GM21526 (cell line): Measurements from ENCODE around the gene RAX2.
"Not testable (repeated sequence)": the region's sequence is repeated elsewhere in the genome, so short reads cannot be mapped to it uniquely, and the experiment has no call there.

ENCODE experiments used
- ATAC-seq: cut with Tn5 transposase; IDR thresholded peaks from one replicate; pipeline ENCODE4 v1.9.1; 2021; ENCODE audit warnings: moderate library complexity; ENCODE audit not compliant: unreplicated experiment, low FRiP score

The RAX2 gene

GRCh38 chr19:3762130-3762473 is 9.9 kb downstream of the RAX2 start:
- ATAC-seq: no peak

DNA sequence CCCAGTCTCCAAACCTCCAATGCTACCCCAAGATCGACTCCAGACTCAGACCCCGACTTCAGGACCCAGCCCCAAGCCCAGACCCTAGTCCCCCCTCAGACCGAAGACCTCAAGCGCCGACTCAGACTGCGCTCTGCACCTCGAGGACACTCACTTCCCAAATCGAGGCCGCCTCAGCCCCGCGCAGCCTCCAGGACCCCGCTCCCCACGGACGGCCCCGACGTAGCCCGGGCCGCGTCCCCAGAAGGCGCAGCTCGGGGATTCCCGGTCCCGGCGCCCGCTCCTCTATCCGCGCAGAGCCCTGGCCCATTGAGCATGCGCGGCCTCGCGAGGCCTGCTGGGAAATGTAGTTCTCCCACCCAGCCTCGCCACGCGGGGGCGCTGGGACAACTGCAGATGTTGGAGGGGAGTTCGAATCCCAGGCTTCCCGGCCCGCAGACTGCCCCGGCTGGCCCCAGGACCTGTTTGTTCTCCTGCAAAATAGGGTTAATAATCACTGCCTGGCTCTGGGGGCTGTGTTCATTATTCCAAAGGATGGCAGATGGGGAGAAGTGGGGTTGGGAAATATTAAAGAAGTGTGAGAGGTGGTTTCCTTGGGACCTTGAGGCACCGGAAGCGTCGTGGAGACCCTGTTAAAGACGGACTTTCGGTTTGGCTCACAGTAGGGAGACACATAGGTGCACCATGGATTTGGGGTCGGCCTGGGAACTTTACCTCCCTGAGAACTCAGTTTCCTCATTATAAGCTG is 10.5 kb downstream of the RAX2 start, which contains the start of gene APBA3:
TSS of gene APBA3 (minus strand) at position 311 of the 748 bp plus-strand sequence. CDS start 1,428 bp downstream, outside the sequence.
- peak; percentile 44 for ATAC-seq

DNA sequence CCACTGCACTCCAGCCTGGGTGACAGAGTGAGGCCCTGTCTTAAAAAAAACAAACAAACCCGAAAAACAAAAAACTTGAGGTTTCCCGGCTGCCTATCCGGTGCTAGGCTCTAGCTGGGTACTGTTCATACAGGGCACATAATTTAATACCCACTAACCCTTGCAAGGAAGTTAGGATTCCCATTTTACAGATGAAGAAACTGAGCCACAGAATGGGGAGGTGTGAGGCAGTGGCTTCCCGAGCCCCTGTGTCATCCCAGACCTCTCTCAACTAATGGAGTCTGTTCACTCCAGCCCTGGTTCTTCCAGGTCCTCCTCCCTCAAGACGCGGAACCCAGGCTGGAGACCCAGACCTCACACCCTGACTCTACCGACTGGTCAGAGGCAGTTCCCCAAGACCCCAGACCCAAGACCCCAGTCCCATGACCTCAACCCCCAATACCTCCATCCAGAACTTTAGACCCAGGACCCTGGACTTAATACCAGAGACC is 11.1 kb downstream of the RAX2 start:
- ATAC-seq: no peak

GRCh38 chr19:3759482-3760254 is 12.4 kb downstream of the RAX2 start:
- ATAC-seq: no peak

DNA sequence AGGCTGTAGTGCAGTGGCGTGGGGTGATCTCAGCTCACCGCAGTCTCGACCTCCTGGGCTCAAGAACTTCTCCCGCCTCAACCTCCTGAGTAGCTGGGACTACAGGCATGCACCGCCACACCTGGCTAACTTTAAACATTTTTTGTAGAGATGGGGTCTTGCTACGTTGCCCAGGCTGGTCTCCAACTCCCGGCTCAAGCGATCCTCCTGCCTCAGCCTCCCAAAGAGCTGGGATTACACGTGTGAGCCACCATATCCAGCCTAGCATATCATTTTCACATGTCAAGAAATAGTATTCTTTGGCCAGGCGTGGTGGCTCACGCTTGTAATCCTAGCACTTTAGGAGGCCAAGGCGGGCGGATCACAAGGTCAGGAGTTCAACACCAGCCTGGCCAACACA is 13.7 kb downstream of the RAX2 start:
- not testable (repeated sequence) for ATAC-seq

GRCh38 chr19:3757705-3758104 is 14.3 kb downstream of the RAX2 start:
- ATAC-seq: not testable (repeated sequence)

GRCh38 chr19:3753631-3754410 is 18.2 kb downstream of the RAX2 start:
- ATAC-seq: no peak

DNA sequence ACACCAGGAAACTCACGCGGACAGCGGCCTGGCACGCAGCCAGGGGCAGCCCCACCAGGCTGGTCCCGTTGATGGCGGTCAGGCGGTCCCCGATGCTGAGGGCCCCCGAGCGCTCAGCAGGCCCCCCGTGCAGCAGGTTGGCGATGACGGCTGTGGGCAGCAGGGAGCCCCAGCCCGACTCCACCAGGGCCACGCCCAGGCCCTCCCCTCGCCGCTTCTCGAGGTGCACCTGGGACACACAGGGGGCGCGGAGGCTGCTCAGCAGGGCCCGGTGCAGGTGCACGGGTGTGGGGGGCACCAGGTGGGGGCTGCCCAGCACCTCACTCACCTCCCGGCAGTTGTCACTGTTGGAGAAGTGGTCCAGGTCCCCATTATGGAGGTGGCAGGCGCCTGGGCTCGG is 19.5 kb downstream of the RAX2 start:
- ATAC-seq: no peak

- no peak for ATAC-seq
These were observed 20.8 kb downstream of the RAX2 start for GRCh38 chr19:3751236-3751635.

DNA sequence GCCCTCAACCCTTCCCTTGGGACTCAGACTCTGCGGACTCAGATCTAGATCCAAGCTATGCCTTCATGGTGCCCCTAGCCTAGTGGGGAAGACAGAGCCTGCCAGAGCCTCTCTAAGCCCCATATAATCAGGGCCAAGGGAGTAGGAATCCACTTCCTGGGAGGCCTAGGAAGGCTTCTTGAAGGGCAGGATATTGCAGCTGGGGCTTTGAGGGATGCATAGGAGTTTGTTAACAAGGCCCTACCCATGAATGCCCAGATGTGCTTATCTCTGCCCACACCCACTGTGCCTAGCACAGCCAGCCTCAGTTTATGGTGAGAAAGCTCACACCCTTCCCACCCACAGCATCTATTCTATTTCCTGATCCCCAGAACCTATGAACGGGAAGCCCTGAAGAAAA is 21.8 kb downstream of the RAX2 start:
- no peak for ATAC-seq

GRCh38 chr19:3748965-3749364 is 23.1 kb downstream of the RAX2 start:
- ATAC-seq: no peak

DNA sequence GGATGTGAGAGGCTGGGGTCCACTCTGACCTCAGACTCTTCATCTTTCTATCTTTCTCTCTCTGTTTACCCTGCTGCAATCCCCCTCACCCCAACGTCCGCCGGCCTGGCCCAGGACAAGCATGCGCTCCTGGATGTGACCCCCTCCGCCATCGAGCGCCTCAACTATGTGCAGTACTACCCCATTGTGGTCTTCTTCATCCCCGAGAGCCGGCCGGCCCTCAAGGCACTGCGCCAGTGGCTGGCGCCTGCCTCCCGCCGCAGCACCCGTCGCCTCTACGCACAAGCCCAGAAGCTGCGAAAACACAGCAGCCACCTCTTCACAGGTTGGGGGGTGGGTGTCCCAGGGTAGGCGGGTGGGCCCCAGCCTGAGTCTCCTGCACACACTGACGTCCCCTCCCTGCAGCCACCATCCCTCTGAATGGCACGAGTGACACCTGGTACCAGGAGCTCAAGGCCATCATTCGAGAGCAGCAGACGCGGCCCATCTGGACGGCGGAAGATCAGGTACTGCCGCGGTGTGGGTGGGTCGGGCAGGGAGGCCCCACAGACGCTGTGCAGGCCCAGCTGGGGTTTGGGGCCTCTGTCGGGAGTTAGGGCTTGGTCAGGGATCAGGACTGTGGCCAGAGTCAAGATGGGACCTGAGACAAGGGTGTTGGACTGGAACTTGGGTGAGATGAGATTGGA is 25.5 kb downstream of the RAX2 start:
- ATAC-seq: no peak

GRCh38 chr19:3745363-3746045 is 26.5 kb downstream of the RAX2 start:
- no peak for ATAC-seq

GRCh38 chr19:3743486-3743885 is 28.5 kb downstream of the RAX2 start:
- ATAC-seq: no peak

DNA sequence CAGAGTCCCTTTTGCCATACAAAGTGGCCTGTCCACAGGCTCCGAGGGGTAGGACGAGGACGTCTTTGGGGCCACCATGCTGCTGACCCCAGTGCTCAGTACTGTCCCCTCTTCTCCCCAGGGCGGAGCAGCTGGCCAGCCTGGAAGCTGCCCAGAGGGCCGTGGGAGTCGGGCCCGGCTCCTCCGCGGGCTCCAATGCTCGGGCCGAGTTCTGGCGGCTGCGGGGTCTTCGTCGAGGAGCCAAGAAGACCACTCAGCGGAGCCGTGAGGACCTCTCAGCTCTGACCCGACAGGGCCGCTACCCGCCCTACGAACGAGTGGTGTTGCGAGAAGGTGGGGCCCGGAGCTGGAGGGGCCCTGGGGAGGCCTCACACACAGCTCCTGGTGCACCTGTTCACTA is 31.6 kb downstream of the RAX2 start:
- no peak for ATAC-seq

DNA sequence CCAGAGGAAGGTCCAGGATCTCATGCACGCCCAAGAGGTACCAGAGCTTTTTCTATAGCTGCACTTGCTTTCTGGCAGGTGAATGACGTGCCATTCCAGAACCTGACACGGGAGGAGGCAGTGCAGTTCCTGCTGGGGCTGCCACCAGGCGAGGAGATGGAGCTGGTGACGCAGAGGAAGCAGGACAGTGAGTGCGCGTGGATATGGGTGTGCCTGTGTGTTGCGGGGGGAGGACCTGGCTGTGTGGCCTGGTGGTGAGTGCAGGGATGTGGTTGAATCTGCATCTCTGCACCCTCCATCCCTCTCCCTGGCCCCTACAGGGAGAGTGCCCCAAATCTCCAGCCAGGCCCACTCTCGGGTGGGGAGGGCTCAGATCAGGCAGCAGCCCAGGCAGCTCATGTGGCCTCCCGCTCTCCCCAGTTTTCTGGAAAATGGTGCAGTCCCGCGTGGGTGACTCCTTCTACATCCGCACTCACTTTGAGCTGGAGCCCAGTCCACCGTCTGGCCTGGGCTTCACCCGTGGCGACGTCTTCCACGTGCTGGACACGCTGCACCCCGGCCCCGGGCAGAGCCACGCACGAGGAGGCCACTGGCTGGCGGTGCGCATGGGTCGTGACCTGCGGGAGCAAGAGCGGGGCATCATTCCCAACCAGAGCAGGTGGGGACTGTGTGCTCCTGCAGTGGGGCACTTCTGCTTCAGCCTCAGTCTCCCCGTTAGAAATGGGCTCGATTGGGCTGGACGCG is 33.4 kb downstream of the RAX2 start:
- ATAC-seq: no peak

DNA sequence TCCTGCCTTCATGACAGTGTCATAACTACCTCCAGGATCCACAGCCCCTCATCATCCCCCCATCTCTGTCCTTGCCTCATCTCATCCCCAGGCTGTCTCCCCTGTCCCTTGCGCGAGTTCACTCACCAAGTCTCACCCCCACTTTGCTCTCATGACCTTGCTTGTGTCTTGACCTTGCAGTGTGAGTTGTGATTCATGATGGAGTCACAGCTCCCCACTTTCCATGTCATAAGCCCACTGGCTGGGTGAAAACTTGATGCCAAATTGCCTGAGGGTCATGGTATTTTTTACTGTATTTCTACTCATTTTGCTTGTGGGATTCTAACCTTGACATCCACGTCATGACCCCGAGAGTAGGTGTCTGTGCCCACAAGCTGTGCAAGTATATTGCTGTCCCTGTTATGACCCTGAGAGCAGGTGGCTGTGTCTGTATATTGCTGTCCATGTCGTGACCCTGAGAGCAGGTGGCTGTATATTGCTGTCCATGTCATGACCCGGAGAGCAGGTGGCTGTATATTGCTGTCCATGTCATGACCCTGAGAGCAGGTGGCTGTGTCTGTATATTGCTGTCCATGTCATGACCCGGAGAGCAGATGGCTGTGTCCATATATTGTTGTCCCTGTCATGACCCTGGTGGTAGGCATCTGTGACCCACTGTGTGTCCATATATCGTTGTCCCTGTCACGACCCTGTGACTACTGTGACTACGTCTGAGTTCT is 34.4 kb downstream of the RAX2 start:
- no peak for ATAC-seq

- ATAC-seq: no peak
These were observed 35.8 kb downstream of the RAX2 start for GRCh38 chr19:3736106-3736724.
